K562 (cell line): ENCODE data around the gene TENT4B. TPM values are rescaled to one million over a fixed set of nuclear protein-coding genes. Genes with fewer than 3 reads are reported as not detected.
A peak's percentile ranks its signal among the peaks of the same experiment; 100 is the strongest.

Experiments used
- CEBPG ChIP-seq, 3 experiments: fragments of 200-800 bp in 1 of 3; sonication (Bioruptor generic) in 1 of 3; sonication (generic) in 1 of 3; formaldehyde crosslinking in 1 of 3; IDR thresholded peaks in 2 of 3; conservative IDR thresholded peaks in 1 of 3; 2 replicates each; pipeline versions ENCODE4 v1.6.1 to v1.8.0; 2016 to 2022; ENCODE audit warnings: missing compliant biosample characterization in 2 of 3, missing genetic modification characterization in 2 of 3, mild to moderate bottlenecking in 1 of 3, missing genetic modification reagents in 1 of 3
- EGR1 ChIP-seq: fragments of 450-650 bp; conservative IDR thresholded peaks from 2 replicates; pipeline ENCODE4 v1.6.1; 2017; ENCODE audit warnings: mild to moderate bottlenecking
- MBD1 ChIP-seq: fragments of 250-450 bp; sonication (Bioruptor Pico); IDR thresholded peaks from 2 replicates; pipeline ENCODE4 v1.8.0; 2022; ENCODE audit warnings: inconsistent platforms
- RBFOX2 ChIP-seq: fragments of 200-400 bp; formaldehyde crosslinking; IDR thresholded peaks from 2 replicates; pipeline ENCODE4 v1.6.1; 2017; ENCODE audit warnings: low read depth, mild to moderate bottlenecking, low read length, moderate library complexity
- RREB1 ChIP-seq: fragments of 250-450 bp; sonication (Bioruptor Pico); IDR thresholded peaks from 2 replicates; pipeline ENCODE4 v1.4.0; 2020
- SAFB2 ChIP-seq: fragments of 200-400 bp; formaldehyde crosslinking; IDR thresholded peaks from 2 replicates; pipeline ENCODE4 v1.6.1; 2018; ENCODE audit warnings: borderline replicate concordance, low read length, low read depth, moderate library complexity; ENCODE audit not compliant: severe bottlenecking
- SMC3 ChIP-seq: conservative IDR thresholded peaks from 2 replicates; pipeline ENCODE4 v1.6.1; 2011; ENCODE audit warnings: low read depth, low read length, improper control_type of control experiment; ENCODE audit not compliant: insufficient read depth
- TCF3 ChIP-seq: sonication (generic); formaldehyde crosslinking; IDR thresholded peaks from 2 replicates; pipeline ENCODE4 v1.4.0; 2020; ENCODE audit warnings: mild to moderate bottlenecking, missing genetic modification reagents
- ZBTB2 ChIP-seq: fragments of 450-650 bp; IDR thresholded peaks from 2 replicates; pipeline ENCODE4 v1.6.1; 2016; ENCODE audit warnings: antibody characterized with exemption
- ZBTB34 ChIP-seq: fragments of 250-450 bp; sonication (Bioruptor Pico); IDR thresholded peaks from 2 replicates; pipeline ENCODE4 v1.8.0; 2021; ENCODE audit warnings: mild to moderate bottlenecking, moderate library complexity
- ZNF134 ChIP-seq: fragments of 250-450 bp; sonication (Bioruptor Pico); conservative IDR thresholded peaks from 2 replicates; pipeline ENCODE4 v1.4.0; 2020
- polyA plus RNA-seq, 8 experiments: library from polyadenylated mRNA; depleted of rRNA in 4 of 8; stranded (reverse) in 5 of 8; unstranded in 3 of 8; fragments of >200 nt; fragmentation: Nextera tagmentation in 2 of 8; fragmentation: Illumina TruSeq in 1 of 8; extraction: Ambion mirVana in 2 of 8; extraction: Trizol in 1 of 8; gene quantifications; 2 replicates each; pipeline versions ENCODE4 v1.2.1 to v1.2.3, GENCODE V29; 2011 to 2014; ENCODE audit warnings: inconsistent platforms in 1 of 8, missing spikeins in 1 of 8
- total RNA-seq, 7 experiments: library from RNA; depleted of rRNA in 6 of 7; stranded (reverse); fragments of >200 nt in 6 of 7; fragmentation: Illumina TruSeq in 2 of 7; extraction: Trizol in 2 of 7; gene quantifications; 2 replicates each; pipeline versions ENCODE4 v1.2.1 to v1.2.3, GENCODE V29; 2011 to 2021; ENCODE audit warnings: low replicate concordance in 1 of 7

TENT4B gene
- total and polyA plus RNA-seq, 9 of the 15 experiments (the other 6 are each of a cell fraction or from before 2014, with no cell fraction given), result 5.2 to 8.4 (median 7.0) TPM

GRCh38 chr16:50263940-50264929 is 111.1 kb downstream of the TENT4B start (continued):
- TF ChIP-seq ZBTB34 (0 out of 2 replicates have a peak, but pooled peaks have one; percentile 50), CEBPG (CRISPR knock-in tag; IDR thresholded peaks at IDR 0.05) (peak; percentile 46; the same call in 1 of the 2 replicates), CEBPG (tag; conservative IDR thresholded peaks at IDR 0.05 in 1 of 2, IDR thresholded peaks at IDR 0.05 in 1 of 2) (no peak; a peak in 1 of 4 replicates), SMC3 (no peak), RREB1 (CRISPR knock-in tag) (no peak), ZNF134 (CRISPR knock-in tag) (no peak), TCF3 (no peak), RBFOX2 (no peak), MBD1 (CRISPR knock-in tag) (no peak), SAFB2 (no peak), EGR1 (no peak), ZBTB2 (no peak; the same call in 1 of the 2 replicates)
